ENCODE results near the gene ST6GALNAC2.

- TF ChIP-seq EZH2phosphoT487 (IDR thresholded peaks at IDR 0.05; ENCODE audit: insufficient read depth, low read depth) (no peak), EZH2 (IDR thresholded peaks at IDR 0.05; ENCODE audit: insufficient read depth, poor library complexity, severe bottlenecking) (no peak)
Observed at GRCh38 chr17:76550712-76551615, 34.7 kb downstream of the ST6GALNAC2 start.
